Activated naive CD8-positive, alpha-beta T cell treated with anti-CD3 and anti-CD28 coated beads for 36 hours (primary cell): ENCODE results near the gene SLC16A10. TPM values are rescaled to one million over a fixed set of nuclear protein-coding genes. Genes with fewer than 3 reads are reported as not detected.
A peak's percentile ranks its signal among the peaks of the same experiment; 100 is the strongest.
"Not testable (repeated sequence)": the region's sequence is repeated elsewhere in the genome, so short reads cannot be mapped to it uniquely, and the experiment has no call there.

ENCODE experiments used
- DNase-seq: peaks from one replicate; pipeline ENCODE4 v3.0.0; 2021
- H3K27ac Mint-ChIP-seq: one replicate; pipeline ENCODE4 v1.8.0; 2022; ENCODE audit warnings: mild to moderate bottlenecking, moderate library complexity, mixed read lengths
- H3K27me3 Mint-ChIP-seq: one replicate; pipeline ENCODE4 v1.8.0; 2022; ENCODE audit warnings: mild to moderate bottlenecking, mixed read lengths
- H3K36me3 Mint-ChIP-seq: one replicate; pipeline ENCODE4 v1.8.0; 2021; ENCODE audit warnings: mild to moderate bottlenecking, mixed read lengths
- H3K4me1 Mint-ChIP-seq: one replicate; pipeline ENCODE4 v1.8.0; 2021; ENCODE audit warnings: mixed read lengths
- H3K4me3 Mint-ChIP-seq: one replicate; pipeline ENCODE4 v1.8.0; 2022; ENCODE audit warnings: mild to moderate bottlenecking, moderate library complexity, mixed read lengths
- H3K9me3 Mint-ChIP-seq: one replicate; pipeline ENCODE4 v1.8.0; 2022; ENCODE audit warnings: mixed read lengths
- total RNA-seq, 2 experiments: library from RNA; stranded (reverse); gene quantifications; one replicate each; pipeline ENCODE4 v1.2.3, GENCODE V29; 2021

SLC16A10 gene
- total RNA-seq, 2 experiments from 2014 or later: 12.0 to 13.4 TPM

DNA sequence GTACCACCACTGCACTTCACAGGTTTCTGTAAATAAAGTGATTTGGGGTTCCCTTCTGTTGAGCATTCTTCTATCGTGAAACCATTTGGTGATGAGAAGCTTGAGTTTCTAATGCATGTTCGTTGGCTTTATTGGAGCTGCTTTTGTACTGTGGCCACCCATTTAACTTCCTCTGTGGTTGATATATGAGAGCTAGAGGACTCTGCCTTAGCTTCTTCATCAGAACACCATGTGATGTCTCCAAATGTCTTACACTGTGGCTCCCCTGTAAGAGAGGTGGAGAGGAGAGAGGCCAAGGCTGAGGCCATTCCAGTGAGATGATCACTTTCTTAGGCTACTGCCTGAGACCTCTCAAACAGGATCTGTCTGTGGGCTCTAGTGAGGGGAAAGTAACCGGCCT lies 114.5 kb downstream of the SLC16A10 start:
- Mint-ChIP-seq H3K4me3 (no peak overlapping the region), H3K36me3 (peaks cover 7% of the 10 kb centered on the region), H3K27me3 (no peaks in the 10 kb centered on the region), H3K27ac (no peak overlapping the region), H3K4me1 (peaks cover 17% of the 10 kb centered on the region), H3K9me3 (no peaks in the 10 kb centered on the region)
- DNase-seq: no peak

DNA sequence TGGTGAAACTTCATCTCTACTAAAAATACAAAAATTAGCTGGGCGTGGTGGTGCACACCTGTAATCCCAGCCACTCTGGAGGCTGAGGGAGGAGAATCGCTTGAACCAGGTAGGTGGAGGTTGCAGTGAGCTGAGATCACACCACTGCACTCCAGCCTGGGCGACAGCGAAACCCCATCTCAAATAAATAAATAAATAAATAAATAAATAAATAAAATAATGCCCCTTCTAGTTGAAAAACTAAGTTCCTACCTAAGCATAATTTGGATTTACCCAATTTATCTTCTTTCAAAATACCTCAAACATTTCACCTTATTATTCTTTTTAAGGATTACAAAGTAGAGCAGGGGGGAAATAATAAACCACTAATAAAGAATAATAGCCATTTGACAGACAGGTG lies 116.2 kb downstream of the SLC16A10 start:
- not testable (repeated sequence) for DNase-seq, H3K27ac Mint-ChIP-seq, H3K4me3 Mint-ChIP-seq, H3K27me3 Mint-ChIP-seq, H3K9me3 Mint-ChIP-seq, H3K36me3 Mint-ChIP-seq
- peaks cover 17% of the 10 kb centered on the region for H3K4me1 Mint-ChIP-seq

- no peak for DNase-seq
- Mint-ChIP-seq H3K4me3 (no peak overlapping the region), H3K27me3 (no peaks in the 10 kb centered on the region), H3K36me3 (no peaks in the 10 kb centered on the region), H3K4me1 (peaks cover 17% of the 10 kb centered on the region), H3K9me3 (no peaks in the 10 kb centered on the region), H3K27ac (no peak overlapping the region)
Observed at GRCh38 chr6:111204305-111204704, 117.0 kb downstream of the SLC16A10 start.

DNA sequence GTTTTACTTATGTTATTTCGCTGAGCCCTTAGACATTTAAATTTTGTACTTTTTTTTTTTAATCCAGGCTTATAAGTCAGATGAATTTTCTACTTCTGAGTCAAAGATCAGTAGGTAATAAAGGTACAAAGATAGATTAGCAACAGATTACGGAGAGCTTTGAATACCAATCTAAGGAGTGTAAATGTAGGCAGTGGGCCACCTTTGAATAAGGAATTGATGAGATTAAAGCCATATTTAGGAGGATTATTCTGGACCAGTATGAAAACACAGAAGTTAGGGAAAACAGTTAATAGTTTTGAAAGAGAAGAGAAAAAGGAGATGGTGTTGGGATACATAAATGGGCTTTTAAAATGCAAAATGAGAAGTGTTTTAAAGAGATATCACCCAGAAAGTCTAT lies 117.6 kb downstream of the SLC16A10 start:
- Mint-ChIP-seq H3K27me3 (no peaks in the 10 kb centered on the region), H3K4me1 (peaks cover 15% of the 10 kb centered on the region), H3K4me3 (no peak overlapping the region), H3K27ac (no peak overlapping the region), H3K9me3 (no peaks in the 10 kb centered on the region), H3K36me3 (no peaks in the 10 kb centered on the region)
- no peak for DNase-seq

GRCh38 chr6:111205502-111205901 lies 118.2 kb downstream of the SLC16A10 start:
- Mint-ChIP-seq H3K4me1 (peaks cover 12% of the 10 kb centered on the region), H3K27me3 (no peaks in the 10 kb centered on the region), H3K9me3 (no peaks in the 10 kb centered on the region), H3K27ac (no peak overlapping the region), H3K36me3 (no peaks in the 10 kb centered on the region), H3K4me3 (no peak overlapping the region)
- DNase-seq: no peak

DNA sequence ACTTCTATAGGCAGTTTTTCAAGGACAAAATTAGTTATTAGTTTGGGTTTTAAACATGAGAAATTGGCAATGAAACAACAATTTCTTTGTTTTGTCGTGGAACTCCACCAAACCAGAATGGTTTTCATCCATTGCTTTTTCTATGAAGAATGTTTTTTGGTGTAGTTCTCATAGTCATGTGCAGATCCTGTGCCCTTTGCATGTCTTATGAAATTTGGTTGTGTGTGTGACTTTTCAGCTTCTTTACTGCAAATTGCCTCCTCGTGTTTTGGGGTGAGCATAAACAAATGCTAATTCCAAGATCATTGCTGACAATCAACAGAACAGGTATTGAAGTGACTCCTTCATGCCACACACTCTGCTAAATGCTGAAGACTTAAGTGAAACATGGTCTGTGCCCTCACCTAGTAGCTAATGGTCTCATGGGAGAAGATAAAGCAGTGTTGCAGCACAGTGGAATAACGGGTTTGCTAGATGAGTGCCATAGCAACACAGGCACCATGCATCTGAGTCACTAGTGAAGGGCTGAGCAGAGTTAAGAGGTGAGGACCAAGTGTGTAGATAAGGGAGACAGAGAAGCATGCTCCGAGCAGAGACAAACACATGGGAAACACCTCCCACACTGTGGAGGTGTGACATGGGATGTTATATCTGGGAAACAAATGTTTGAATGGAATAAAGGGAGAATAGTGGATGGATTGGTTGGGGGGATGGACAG lies 120.0 kb downstream of the SLC16A10 start:
- H3K27ac Mint-ChIP-seq: no peak overlapping the region
- no peak for DNase-seq
- peaks cover 2% of the 10 kb centered on the region for H3K4me1 Mint-ChIP-seq
- no peaks in the 10 kb centered on the region for H3K36me3 Mint-ChIP-seq
- no peaks in the 10 kb centered on the region for H3K9me3 Mint-ChIP-seq
- H3K4me3 Mint-ChIP-seq: no peak overlapping the region
- no peaks in the 10 kb centered on the region for H3K27me3 Mint-ChIP-seq

DNA sequence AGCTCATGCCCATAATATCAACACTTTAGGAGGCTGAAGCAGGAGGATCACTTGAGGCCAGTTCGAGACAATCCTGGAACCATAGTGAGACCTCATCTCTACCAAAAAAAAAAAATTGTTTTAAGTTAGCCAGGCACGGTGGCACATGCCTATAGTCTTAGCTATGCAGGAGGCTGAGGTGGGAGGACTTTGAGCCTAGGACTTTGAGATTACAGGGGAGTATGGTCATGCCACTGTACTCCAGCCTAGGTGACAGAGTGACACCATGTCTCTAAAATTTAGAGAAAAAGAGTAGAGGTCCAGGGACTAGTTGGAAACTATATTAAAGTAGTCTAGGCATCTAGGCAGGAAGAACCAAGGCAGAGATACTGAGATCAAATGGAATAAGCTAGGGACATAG lies 121.6 kb downstream of the SLC16A10 start:
- Mint-ChIP-seq H3K4me3 (no peak overlapping the region), H3K27ac (no peak overlapping the region), H3K9me3 (no peaks in the 10 kb centered on the region), H3K4me1 (peaks cover 2% of the 10 kb centered on the region), H3K36me3 (no peaks in the 10 kb centered on the region), H3K27me3 (no peaks in the 10 kb centered on the region)
- DNase-seq: no peak

GRCh38 chr6:111210194-111210728 lies 123.0 kb downstream of the SLC16A10 start:
- no peaks in the 10 kb centered on the region for H3K27me3 Mint-ChIP-seq
- no peak overlapping the region for H3K4me3 Mint-ChIP-seq
- no peaks in the 10 kb centered on the region for H3K9me3 Mint-ChIP-seq
- H3K36me3 Mint-ChIP-seq: no peaks in the 10 kb centered on the region
- H3K4me1 Mint-ChIP-seq: peaks cover 2% of the 10 kb centered on the region
- H3K27ac Mint-ChIP-seq: no peak overlapping the region
- peak; percentile 3 for DNase-seq

- no peak overlapping the region for H3K27ac Mint-ChIP-seq
Observed at GRCh38 chr6:111211411-111212030, 124.2 kb downstream of the SLC16A10 start.

DNA sequence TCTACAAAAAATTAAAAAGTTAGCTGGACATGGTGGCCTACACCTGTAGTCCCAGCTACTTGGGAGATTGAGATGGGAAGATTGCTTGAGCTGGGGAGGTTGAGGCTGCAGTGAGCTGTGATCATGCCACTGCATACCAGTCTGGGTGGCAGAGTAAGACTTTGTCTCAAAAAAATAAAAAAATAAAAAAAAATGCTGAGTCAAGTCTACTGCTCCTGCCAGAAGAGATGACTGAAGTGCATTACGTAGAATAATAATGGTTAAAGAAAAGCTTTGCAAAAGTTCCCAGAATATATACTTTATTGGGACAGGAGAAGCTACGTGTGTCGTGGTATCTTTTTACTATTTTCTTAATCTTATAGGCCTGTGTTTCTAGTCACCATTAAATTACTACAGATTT lies 125.3 kb downstream of the SLC16A10 start:
- H3K4me3 Mint-ChIP-seq: no peak overlapping the region
- H3K27me3 Mint-ChIP-seq: no peaks in the 10 kb centered on the region
- peaks cover 2% of the 10 kb centered on the region for H3K4me1 Mint-ChIP-seq
- no peak for DNase-seq
- H3K27ac Mint-ChIP-seq: no peak overlapping the region
- H3K36me3 Mint-ChIP-seq: no peaks in the 10 kb centered on the region
- no peaks in the 10 kb centered on the region for H3K9me3 Mint-ChIP-seq

More at GRCh38 chr6:111211411-111212030, 124.2 kb downstream of the SLC16A10 start:
- Mint-ChIP-seq H3K4me3 (no peak overlapping the region), H3K27me3 (no peaks in the 10 kb centered on the region), H3K9me3 (no peaks in the 10 kb centered on the region), H3K36me3 (no peaks in the 10 kb centered on the region), H3K4me1 (peaks cover 2% of the 10 kb centered on the region)
- no peak for DNase-seq

DNA sequence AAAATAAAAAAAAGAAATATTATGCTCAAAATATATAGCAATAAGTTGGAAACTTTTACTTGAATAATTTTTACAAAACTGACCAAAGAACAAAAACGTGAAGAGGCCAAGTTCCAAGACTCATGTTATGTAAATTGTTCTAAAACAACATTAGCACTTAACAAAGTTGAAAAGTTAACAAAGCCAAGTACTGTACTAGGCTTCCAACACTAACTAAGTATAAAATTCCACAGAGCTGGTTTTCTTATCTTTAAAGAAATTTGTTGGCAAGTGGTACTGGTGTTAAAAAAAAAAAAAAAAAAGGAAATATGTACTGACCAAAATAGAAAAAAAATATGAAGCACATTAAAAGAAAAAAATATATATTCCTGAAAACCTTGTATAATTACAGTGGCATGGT lies 127.8 kb downstream of the SLC16A10 start:
- no peak for DNase-seq
- no peaks in the 10 kb centered on the region for H3K9me3 Mint-ChIP-seq
- H3K36me3 Mint-ChIP-seq: peaks cover 2% of the 10 kb centered on the region
- no peaks in the 10 kb centered on the region for H3K27me3 Mint-ChIP-seq
- H3K4me1 Mint-ChIP-seq: peaks cover under 1% of the 10 kb centered on the region
- H3K4me3 Mint-ChIP-seq: no peak overlapping the region
- H3K27ac Mint-ChIP-seq: no peak overlapping the region

- DNase-seq: no peak
- H3K4me1 Mint-ChIP-seq: peaks cover 13% of the 10 kb centered on the region
- H3K27ac Mint-ChIP-seq: no peak overlapping the region
- H3K4me3 Mint-ChIP-seq: no peak overlapping the region
- no peaks in the 10 kb centered on the region for H3K9me3 Mint-ChIP-seq
- H3K27me3 Mint-ChIP-seq: no peaks in the 10 kb centered on the region
- H3K36me3 Mint-ChIP-seq: peaks cover 2% of the 10 kb centered on the region
Observed at GRCh38 chr6:111219785-111220184, 132.5 kb downstream of the SLC16A10 start.

GRCh38 chr6:111220383-111221031 lies 133.2 kb downstream of the SLC16A10 start:
- Mint-ChIP-seq H3K27me3 (no peaks in the 10 kb centered on the region), H3K9me3 (no peaks in the 10 kb centered on the region), H3K4me3 (no peak overlapping the region)

GRCh38 chr6:111221804-111222203 lies 134.5 kb downstream of the SLC16A10 start:
- peaks cover 13% of the 10 kb centered on the region for H3K4me1 Mint-ChIP-seq
- peaks cover 2% of the 10 kb centered on the region for H3K36me3 Mint-ChIP-seq
- H3K27ac Mint-ChIP-seq: peak overlapping the region; percentile 35
- DNase-seq: no peak
- no peaks in the 10 kb centered on the region for H3K27me3 Mint-ChIP-seq
- no peak overlapping the region for H3K4me3 Mint-ChIP-seq
- no peaks in the 10 kb centered on the region for H3K9me3 Mint-ChIP-seq

More at GRCh38 chr6:111220383-111221031, 133.2 kb downstream of the SLC16A10 start:
- H3K4me1 Mint-ChIP-seq: peaks cover 13% of the 10 kb centered on the region
- no peak overlapping the region for H3K27ac Mint-ChIP-seq
- peaks cover 2% of the 10 kb centered on the region for H3K36me3 Mint-ChIP-seq
- DNase-seq: no peak

DNA sequence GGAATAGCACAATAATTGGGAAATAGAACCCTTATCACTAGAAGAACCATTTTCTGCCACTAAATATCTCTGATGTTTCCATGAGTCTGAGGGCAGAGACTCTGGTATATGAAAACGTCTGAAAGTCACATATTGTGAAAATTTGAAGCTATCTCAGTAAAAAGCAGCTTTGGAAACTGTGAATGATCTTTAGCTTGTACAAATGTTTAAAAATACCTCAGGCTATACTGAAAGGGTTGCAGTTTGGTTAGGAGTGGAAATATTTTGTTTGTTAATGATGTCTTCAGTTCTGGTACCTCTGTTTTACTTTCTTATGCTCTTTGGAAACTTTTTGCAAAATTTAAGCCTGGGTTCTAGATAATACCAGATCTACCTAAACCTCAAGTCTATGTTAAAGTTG lies 135.0 kb downstream of the SLC16A10 start:
- Mint-ChIP-seq H3K36me3 (peaks cover 2% of the 10 kb centered on the region), H3K4me1 (peaks cover 13% of the 10 kb centered on the region), H3K27me3 (no peaks in the 10 kb centered on the region), H3K27ac (peak overlapping the region; percentile 25), H3K4me3 (no peak overlapping the region), H3K9me3 (no peaks in the 10 kb centered on the region)
- DNase-seq: no peak
